GM18907 (cell line): ENCODE measurements around the gene DGAT2.

Source experiments
- ATAC-seq: cut with Tn5 transposase; IDR thresholded peaks from one replicate; pipeline ENCODE4 v1.9.1; 2021; ENCODE audit warnings: mild to moderate bottlenecking, moderate library complexity; ENCODE audit not compliant: unreplicated experiment

DGAT2 gene

DNA sequence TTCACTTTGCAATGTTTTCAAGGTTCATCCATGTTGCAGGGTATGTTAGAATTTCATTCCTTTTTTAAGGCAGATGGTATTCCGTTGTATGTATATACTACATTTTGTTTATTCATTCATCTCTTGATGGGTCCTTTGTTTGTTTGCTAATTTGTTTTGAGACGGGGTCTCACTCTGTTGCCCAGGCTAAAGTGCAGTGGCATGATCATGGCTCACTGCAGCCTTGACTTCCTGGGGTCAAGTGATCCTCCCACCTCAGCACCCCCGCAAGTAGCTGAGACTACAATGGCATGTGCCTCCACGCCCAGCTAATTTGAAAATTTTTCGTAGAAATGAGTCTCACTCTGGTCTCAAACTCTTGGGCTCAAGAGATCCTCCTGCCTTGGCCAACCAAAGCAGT lies 52.6 kb downstream of the DGAT2 start:
- ATAC-seq: no peak

DNA sequence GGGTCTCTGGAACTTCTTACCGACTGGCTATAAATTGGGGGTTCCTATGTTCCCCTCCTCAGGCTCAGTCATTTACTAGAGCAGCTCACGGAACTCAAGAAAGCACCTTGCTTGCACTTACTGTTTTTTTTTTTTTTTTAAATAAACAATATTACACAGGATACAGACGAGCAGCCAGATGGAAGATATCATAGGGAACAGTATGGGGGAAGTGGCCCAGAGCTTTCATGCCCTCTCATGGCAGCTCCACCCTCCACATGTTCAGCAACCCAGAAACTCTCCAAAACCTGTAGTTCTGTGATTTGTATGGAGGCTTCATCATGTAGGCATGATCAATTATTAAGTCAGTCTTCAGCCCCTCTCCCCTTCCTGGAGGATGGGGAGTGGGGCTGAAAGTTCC lies 54.0 kb downstream of the DGAT2 start:
- ATAC-seq: no peak

DNA sequence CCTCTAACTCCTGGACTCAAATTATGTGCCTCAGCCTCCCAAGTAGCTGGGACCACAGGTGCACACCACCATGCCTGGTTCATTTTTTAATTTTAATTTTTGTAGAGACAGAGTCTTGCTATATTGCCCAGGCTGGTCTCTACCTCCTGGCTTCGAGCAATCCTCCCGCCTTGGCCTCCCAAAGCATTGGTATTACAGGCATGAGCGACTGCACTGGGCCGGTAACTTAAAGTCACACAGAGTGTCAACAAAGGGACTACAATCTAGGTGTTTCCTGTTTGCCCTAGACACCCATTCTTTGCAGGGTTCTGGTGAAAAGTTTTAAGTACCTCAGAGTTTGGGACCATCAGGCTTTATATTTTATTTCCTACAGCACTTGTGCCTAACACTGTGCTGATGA lies 54.8 kb downstream of the DGAT2 start:
- ATAC-seq: no peak

DNA sequence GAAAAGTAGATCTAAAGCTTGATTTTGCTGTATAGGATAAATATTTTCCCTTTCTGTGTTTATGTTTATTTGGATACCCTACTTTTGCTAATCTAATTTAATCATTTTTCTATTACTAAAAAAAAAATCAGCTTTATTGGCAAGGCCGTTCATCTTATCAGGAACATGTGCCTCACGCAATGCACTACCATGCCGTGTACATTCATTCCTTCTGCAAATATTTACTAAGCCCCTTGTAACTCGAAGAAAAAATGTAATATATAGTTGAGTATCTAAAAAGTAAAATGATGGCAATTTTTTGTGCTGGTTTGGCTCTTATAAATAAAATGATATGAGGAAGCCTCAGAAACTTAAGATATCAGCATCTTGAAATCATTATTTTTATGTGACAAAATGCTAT lies 55.4 kb downstream of the DGAT2 start:
- ATAC-seq: no peak

DNA sequence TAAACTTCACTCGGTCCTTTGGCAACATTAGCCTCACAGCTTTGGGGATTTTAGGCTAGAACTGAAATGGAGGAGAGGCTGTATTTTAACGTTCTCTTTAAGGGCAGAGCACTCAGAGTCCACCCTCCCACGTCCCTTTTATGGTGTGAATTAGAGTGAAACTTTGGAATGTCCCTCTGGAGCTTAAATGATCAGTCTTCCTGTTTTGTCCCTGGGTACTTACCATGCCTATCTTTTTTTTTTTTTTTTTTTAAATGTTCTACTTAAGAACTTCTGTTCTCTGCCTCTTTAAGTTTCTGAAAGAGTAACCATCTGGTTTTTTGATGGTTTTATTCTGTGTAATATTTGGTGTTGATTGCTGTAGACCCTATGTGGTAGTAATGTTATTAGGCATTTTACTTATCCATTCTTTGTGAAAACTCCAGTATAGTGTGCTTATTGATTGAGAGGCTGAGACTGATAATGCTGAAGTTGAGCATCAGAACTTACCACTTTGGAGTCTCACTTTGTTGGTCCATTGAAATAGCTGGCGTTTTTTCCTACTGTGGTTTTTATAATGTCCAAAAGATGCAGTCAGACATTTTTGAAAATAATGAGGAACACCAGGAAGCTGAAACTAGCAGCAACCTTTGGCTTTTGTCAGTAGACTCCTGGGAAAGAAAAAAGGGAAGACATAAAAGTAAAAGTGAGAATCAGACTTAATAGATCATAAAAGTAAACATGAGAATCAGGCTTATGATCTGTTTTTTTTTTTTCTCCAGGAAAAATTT lies 58.1 kb downstream of the DGAT2 start:
- no peak for ATAC-seq

DNA sequence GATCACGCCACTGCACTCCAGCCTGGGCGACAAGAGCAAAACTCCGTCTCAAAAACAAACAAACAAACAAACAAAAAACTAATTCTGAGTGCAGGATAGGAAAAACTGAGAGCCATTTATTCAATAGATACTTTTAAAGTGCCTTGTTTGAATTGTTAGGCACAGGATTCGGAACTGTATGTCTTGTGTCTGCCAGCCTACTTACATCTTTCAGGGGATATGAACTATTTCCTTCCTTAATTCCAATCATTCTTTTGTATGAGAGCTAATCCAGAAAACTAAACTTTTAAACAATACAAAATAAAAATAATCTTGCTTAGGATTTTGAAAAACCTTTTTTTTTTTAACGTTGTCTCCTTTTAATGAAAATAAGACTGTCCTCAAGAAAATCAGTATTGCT lies 59.0 kb downstream of the DGAT2 start:
- no peak for ATAC-seq

DNA sequence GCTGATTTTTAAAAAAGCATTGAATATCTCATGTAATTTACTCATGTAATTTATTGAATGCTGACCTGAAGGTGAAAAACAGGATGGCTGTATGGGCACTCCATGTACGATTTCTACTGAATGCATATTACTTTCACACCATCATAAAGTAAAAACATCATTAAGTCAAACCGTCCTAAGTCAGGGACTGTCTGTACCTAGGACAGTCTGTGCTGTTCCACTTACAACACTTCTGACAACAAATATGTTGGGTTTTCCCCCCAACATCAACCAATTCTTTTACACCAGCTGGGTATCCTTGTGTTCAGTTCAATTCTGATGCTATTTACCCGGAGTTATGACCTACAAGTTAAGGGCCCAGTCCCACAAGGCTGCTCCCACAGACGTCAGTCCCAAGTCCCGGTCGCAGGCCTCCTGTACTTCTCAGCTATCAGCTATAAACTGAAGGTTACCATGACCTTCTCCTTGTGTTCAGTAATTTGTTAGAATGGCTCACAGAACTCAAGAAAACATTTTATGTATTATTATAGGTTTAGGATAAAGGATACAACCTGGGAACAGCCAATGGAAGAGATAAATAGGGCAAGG lies 63.4 kb downstream of the DGAT2 start:
- no peak for ATAC-seq

DNA sequence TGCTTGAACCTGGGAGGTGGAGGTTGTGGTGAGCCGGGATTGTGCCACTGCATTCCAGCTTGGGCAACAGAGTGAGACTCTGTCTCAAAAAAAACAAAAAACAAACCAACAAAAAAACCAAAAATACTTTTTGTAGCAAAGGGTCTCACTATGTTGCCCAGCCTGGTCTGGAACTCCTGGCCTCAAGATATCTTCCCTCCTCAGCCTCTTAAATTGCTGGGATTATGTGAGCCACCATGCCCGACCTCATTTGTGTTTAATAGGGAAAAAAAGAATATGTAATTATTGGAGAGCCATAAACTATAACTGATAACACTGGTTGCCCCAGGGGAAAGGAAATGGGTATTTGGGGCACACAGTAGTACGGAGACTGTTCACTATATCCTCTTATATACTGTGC lies 66.2 kb downstream of the DGAT2 start:
- ATAC-seq: no peak

DNA sequence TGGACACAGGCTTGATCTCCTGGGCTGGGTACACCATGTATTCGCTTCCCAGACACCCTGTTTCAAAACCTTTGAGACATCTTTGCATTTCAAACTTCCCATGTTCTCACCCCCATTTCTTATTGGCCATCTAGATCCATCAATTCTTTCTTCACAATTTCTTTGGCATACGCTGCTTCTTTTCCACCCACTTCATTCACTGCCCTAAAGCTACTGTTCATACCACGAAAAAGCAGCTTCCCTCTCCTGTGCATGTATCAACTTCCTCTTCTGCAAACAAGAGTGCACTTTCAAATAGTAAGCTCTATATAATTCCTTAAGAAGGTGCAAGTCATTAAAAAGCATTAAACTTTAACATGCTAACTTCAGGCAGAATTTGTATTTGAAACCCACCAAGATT lies 67.8 kb downstream of the DGAT2 start:
- no peak for ATAC-seq

DNA sequence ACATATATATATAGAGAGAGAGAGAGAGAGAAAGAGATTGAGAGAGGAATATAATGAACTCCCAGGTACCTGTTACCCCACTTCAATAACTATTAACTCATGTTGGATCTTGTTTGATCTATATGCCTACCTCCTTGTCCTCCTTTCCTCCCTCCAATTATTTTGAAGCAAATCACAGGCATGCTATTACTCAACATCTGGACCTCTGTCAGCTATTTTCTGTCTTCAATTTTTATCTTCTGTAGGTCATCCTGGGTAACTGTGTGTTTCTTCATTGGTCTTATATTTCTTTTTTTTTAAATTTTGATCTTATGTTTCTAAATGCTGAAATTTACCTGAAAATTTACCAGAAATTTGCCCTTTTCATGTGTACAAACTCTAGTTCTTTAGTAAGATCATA lies 71.3 kb downstream of the DGAT2 start:
- no peak for ATAC-seq

DNA sequence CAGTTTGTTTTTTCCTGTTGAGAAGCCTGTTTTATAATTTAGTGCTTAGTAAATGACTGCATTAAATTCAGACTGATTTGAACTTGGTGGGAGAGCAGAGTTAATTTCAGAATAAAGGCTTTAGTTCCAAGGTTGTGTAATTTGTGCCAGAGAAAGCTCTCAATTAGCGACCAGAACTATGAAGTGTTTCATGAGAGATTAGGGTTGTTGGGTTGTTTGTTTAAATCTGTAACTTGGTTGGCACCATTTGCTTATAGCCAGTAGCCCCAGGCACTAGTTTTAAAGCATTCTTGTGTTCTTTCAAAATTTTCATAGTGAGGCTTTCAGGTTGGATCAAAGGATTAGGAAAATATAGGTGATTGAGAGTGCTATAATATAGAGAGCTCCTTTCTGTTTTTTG lies 71.9 kb downstream of the DGAT2 start:
- no peak for ATAC-seq

DNA sequence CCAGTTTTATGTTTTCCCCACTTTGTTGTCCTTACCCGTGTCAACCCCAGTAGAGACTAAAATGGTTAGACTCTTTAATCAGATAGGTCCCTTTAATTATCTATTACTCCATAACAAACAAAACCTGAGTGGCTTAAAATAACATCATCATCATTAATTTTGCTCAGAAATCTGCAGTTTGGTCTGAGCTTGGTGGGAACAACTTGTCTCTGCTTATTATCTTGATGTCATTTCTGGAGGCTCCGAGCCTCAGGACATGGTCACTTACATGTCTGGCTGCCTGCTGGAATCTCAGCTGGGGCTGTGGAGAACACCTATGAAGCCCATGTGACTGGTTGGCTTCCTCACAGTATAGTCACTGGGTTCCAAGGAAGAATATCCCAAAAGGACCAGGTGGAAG lies 73.2 kb downstream of the DGAT2 start:
- no peak for ATAC-seq

DNA sequence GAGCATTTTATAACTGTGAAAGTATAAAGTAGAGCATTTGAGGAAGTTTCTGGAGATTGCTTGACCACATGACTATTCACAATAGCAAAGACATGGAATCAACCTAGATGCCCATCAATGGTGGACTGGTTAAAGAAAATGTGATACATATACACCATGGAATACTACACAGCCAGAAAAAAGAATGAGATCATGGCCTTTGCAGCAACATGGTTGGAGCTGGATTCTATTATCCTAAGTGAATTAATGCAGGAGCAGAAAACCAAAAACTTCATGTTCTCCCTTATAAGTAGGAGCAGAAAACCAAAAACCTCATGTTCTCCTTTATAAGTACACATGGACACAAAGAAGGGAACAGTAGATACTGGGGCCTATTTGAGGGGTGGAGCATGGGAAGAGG lies 76.7 kb downstream of the DGAT2 start:
- no peak for ATAC-seq

DNA sequence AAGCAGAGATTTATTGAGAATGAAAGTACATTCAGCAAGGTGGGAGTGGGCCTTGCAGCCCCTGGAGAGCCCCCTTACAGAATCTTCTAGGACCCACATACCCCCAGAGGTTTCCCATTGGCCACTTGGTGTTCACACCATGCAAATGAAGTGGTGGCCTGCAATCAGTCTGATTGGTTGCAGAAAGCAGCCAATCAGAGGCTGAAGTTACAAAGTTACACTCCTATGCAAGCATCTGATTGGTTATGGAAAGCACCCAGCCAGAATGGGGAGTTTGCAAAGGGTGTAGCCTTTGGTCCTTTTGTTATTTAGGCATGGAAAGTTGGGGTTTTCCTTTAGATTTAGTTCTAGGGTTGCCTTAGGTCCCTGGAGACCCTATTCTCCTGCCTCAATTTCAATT lies 81.3 kb downstream of the DGAT2 start:
- no peak for ATAC-seq

DNA sequence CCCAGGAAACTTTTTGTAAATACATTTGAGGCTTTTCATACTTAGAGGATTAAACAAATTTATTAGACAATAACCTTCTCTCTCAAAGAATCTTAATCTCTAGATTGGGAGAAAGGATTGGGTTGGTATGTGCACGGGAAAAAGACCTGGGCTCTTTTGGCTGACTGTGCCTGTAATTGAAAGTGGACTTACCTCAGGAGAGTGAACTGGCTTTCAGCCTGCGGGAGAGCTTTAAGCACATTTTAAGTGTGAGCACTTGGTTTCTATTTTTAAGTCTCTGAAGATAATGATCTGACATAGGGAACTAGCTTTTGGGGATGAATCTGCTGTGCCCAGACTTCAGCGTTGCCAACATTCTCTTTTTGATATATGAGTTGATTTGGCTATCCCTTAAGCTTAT lies 82.2 kb downstream of the DGAT2 start:
- ATAC-seq: no peak
